Activated CD4-positive, alpha-beta T cell treated with anti-CD3 and anti-CD28 coated beads, Interleukin-2, Interleukin-6, amounts not matched to agents 100 ng/mL and 50 ng/mL, durations not matched to agents 16 hours and 8 hours (primary cell): ENCODE data around the gene KCNH4.
"Not testable (repeated sequence)": the region's sequence is repeated elsewhere in the genome, so short reads cannot be mapped to it uniquely, and the experiment has no call there.

ENCODE experiments used
- DNase-seq: peaks from one replicate; pipeline ENCODE4 v3.0.0-alpha.2; 2020

The KCNH4 gene

DNA sequence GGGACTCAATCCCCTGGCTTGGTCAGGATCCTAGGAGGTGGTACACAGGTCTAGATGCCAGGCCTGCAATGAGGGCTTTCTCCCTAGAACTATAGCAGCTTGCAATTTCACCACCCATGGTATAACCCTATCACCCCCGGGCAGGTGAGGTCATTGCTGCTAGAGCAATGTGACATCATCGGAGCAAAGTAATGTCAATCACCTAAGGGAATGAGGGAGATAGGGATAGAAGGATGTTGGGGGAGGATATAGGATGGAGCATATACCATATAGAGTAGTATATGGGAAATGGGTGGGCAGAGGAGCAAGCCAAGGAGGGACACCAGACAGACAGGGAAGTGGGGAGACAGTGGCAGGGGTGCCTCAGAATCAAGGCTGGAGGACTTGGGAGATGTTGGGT, 3.3 kb downstream of the KCNH4 start:
- DNase-seq: no peak

DNA sequence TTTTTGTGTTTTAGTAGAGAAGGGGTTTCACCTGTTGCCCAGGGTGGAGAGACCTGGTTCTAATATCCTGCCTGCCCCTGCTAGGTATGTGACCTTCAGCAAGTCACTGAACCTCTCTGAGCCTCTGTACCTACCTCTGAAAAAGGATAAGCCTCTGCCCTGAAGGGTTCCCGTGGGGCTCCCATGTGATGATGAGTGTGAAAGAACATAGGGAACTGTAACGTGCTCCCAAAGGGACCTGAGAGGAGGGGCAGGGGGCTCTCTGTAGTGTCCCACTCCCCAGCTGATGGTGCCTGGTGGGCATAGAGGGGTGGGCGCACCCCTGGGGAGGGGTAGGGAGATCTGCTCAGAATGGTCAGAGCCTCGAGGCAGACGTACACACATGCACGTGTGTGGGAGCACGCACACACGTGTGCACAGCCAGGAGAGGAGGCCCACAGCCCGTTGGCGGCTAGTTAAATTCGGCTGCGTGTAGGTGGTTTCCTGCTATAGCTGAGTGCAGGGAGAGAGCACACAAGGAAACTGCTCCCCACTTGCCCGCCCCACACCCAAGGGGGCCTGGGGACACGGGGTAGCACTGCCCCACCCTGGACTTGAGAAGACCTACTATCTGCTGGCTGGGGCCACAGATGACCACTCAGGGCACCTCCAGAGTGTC, 6.7 kb downstream of the KCNH4 start:
- DNase-seq: no peak

DNA sequence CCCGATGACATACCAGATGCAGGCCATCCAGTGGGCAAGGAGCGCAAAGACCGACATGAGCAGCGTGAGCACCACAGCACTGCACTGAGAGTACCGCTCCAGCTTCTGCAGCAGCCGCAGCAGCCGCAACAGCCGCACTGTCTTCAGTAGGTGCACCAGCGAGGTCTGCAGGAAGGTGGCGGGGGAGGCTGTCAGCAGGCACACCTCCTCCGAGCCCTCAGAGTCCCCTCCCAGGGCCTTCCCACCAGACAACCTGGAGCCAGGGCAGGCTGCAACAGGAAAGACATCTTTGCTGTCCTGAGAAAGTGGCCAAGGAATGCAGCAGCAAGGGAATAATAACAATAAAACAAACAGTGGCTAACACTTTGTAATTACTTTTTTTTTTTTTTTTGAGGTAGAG, 9.1 kb downstream of the KCNH4 start:
- DNase-seq: no peak

DNA sequence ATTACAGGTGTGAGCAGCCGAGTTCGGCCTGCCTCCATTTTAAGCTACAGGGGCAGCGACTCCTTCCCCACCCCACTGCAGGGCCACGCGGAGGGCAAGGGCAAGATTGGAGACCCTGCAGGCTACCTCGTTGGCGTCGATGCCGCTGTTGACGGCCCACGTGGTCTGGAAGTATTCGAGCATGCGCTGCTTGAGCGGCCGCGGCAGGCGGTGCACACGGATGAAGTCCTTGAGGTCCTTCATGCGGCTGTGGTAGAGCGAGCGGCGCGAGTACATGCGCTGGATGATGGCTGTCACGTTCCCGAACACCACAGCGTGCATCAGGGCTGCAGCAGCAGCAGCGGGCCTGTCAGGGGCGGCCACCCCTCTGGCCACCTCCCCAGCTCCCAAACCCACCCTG, 11.6 kb downstream of the KCNH4 start:
- no peak for DNase-seq

DNA sequence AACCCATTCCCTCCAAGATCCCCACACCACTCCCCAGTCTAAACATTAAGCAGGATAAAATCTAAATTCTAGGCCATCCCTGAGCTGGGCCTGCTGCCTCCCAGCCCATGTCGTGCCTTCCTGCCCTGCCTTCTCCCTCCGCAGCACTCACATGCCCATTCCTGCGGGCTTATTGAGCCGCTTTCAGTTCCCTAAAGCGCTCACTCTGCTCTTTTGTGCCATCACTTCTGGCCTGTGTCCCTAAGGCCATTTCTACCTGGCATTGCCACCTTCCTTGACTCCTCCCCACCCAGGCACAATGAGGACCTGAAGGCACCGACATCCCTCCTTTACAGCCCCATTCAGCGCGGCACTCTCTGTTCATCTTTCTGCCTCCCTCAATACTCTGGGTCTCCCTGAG, 13.1 kb downstream of the KCNH4 start:
- no peak for DNase-seq

DNA sequence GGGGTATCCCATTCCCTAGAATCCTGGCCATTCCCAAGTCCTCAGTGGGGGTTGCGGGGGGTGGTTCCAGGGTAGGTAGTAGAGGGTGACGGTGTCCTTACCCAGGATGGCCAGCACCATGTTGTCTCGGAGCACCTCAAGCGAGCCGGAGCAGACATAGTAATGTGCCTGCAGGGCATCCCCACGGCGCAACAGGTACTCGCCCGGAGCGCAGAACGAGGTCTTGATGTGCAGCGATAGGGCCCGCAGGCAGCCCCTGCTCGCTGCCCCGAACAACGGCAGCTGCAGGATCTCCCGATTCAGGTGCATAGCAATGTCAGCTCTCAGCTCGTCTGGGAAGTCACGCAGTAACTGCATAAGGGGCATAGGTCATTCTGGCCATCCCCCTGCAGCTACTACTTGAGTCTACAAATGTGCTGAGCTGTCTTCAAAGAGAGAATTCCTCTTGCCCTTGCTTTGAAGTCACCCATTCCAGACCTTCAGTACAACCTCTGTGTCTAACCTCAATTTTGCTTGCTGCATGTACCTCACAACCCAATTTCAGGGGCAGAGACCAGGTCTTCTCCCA, 14.7 kb downstream of the KCNH4 start:
- no peak for DNase-seq

DNA sequence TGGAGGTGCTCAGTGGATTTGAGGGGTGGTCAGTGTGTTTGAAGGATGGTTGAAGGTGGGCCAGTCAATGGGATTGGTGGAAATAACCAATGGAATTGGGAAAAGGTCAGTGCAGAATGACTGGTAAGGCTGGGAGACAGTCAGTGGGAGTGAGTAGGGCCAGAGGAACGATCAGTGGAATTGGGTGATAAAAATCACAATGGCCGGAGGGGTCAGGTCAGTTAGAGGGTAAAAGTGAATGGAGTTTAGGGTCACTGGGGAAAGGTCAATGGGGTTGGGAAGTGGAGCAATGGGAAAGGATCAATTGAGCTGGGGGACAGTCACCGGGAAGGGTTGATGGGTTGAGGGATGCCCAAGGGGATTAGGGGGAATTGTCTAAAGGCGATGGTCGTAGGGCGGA, 15.2 kb downstream of the KCNH4 start:
- no peak for DNase-seq

DNA sequence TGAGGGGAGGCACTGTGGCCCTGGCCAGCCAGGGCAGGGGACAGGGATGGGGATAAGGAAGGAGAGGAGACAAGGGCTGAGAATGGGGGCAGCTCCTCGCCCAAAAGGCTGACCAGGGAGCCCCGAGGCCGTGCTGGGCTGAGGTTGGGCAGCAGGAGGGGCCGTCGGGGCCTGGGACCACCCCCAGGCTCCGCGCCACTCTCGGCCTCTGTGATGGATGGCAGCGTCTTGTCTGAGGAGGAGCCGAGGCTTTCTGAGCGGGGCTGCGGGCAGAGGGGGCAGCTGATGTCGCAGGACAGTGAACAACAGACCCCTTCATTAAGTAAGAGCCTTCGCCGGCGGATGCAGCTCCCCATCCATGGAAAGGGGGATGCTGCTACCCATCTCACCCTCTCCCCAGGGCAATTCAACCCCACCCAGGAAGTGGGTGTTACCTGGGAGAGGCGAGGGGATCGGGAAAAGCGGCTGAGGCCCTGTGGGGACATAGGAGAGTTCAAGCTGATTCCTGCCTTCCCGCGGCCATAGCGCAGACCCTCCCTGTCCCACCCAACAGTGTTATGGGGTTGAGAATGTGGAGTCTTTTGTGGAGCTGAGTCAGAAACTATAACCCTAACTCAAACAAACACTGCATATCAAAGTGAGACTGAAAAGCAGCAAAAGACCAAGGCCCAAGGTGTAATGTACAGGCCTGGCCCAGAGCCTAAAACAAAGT, 17.1 kb downstream of the KCNH4 start:
- no peak for DNase-seq

DNA sequence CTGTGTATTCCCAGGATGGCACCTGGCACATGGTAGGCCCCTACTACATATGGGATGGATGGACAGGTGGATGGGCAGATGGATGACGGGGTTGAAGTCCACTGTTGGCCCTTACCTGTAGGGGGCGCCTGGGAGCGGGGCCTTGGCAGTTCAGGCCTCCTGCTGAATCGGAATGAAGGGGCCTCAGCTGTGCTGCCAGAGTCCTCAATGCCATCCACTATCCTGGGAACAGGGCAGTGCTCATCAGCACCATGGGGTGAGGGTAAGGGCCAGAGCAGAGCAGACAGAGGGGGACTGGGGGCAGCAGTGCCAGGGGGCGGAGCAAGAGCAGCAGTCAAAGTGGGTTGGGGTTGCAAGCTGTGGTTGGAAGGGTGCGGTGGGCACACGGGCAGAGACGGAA, 17.8 kb downstream of the KCNH4 start:
- peak; percentile 72 for DNase-seq

DNA sequence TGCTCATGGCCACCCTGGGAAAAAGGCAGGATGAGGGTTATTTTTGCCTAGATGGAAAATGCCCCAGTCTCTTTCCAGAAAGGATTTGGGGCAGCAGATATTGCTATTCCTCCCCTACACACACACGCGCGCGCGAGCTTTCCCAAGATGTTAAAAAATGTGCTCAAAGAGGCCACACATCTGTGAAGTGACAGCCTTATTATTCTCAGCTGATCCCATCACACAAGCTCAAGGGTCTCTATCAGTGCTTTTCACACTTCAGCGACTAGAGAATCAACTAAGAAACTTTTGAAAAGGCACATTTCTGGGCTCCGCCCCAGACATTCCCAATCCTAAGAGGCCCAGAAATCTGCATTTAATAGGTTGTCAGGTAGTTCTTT, 20.4 kb downstream of the KCNH4 start:
- no peak for DNase-seq

DNA sequence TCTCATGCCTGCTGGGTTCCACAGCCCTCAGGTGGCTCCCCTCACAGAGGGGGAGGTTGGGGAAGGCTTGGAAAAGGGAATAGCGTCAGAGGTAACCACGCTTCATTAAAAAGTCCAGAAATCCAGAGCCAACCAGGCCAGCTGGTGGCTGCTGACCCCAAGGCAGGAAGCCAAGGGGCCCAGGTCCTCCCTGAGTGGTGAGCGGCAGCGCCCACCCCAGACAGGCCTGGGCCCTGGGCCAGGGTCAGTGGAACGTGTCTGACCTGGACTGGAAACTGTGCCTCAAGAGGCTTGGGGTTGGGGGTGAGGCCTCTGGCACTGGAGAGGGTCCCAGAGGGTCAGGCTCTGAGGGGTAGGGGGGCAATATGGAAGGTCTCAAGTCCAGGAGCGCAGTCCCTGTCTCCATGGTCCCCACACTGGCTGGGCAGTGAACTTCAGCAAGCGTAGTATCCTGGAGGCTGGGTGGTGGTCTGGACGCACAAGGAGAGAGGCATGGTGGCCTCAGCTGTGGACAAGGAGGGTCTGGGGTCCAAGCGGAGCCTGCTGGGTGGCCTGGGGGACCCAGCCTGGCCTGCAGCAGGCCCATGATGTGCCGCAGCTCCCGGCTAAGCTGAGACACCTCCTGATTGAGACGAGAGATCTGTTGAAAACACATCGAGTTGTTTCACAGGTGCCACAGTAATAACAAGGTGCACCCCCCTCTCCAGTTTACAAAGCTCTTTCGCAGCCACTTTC, 21.0 kb downstream of the KCNH4 start:
- DNase-seq: no peak

DNA sequence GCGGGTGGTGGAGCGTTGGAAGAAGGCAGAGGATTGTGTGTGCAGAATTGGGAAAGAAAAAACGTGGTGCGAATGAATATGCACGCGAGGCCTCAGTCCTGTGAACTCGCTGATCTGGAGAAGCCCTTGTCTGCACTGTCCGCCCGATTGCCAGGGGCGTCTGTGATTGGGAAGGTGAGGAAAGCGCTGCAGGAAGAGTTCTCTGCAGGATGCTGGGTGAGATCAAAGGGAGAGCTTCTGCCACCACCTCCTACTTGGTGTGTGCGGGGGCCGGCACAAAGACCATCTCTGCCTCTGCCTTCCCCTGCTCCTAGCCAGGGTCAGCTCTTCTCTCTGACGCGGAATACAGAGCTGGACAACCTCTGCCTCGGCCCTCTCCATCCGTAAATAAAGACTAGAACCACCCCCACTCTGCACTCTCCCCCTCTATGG, 25.3 kb downstream of the KCNH4 start:
- no peak for DNase-seq

DNA sequence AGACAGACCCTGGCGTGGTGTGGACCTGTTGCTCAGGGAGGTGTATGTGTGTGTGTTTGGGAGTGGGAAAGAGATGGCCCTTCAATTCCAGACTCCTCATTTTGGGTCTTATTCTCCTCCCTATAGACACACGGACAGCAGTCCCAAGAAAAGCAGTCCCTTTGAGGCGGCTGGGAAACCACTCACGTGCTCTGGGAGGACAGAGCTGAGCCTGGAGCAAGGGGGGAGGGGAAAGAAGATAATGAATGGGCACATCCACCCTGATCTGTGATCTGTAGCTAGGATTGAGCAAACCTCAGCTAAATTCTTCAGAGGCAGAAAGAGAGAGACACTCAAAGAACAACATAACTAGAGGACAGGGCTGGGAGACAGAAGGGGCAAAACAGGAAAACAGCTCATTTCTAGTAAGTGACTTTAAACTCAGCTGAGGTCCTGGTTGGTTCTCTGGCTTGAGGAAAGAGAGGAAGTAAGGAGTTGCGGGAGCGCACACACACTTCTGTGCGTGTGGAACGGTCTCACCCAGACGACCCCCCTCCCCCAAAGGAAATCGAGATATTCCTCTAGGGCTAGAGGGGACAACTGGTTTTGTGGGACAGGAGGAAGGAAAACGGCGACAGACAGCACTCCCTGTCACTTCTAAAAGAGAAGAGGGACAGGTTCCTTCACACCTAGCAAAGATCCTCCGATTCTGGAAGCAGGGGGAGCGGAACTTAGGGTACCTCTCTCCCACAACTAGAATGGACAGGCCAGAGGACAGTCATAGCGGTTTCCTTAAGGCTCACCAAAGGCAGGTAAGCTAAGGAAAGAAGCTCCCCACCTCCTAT, 26.8 kb downstream of the KCNH4 start:
- peak; percentile 21 for DNase-seq

DNA sequence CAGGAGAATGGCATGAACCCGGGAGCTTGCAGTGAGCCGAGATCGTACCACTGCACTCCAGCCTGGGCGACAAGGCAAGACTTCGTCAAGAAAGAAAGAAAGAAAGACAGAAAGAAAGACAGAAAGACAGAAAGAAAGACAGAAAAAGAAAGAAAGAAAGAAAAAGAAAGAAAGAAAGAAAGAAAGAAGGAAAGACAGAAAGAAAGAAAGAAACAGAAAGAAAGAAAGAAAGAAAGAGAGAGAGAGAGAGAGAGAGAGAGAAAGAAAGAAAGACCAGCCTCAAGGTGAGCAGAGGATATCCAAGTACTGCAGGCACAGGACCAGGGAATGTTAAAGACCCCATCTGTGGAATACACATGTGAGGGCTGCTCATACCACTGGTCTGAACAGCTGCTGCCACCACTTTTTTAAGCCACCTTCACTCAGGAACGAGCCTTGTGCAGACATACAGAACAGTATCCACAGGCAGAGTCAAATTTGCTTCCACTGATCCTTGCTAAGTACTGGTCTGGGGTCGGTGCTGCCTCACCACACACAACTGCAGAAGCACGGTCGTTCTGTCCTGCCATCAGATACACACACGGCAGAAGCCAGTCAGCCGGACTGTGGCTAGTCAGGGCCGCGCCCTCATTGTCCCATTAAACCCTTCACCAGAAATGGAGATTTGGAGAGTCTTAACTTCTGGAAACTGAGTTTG, 33.9 kb downstream of the KCNH4 start:
- no peak for DNase-seq

DNA sequence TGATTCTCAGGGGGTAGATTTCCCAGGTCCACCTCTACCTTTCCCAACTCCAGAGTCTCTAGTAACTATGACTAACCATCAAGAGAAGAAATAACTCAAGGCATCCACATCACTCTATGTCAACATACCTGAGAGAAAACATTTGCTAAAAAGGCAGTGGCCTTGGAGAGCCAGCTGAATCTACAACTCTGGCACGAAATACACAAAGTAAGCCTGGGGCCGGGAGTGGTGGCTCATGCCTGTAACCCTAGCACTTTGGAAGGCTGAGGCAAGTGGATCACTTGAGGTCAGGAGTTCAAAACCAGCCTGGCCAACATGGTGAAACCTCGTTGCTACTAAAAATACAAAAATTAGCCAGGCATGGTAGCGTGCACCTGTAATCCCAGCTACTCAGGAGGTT, 37.8 kb downstream of the KCNH4 start:
- DNase-seq: not testable (repeated sequence)

DNA sequence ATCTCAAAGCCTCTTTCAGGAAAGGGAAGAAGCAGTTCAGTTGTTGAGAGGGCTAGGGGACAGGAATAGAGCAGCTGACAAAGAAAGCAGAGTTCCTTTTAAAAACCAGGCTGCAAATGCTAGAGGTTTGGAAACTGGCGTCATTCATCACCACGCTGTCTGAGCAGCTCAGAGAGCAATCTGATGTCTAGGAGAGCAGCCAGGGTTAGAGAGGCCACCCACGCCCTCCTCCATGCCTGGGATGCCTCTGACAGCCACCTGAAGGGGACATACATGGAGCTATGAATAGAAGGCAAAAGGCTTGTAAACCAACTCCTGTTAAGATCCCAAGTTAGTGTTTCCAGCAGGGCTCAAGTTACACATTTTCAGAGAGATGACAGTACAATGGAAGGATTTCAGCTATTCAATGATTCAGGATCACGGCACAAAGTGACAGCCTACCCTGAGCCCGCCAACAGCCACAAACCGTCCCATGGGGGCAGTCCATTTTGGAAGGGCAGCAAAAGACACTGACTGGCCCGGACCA, 38.5 kb downstream of the KCNH4 start:
- no peak for DNase-seq

DNA sequence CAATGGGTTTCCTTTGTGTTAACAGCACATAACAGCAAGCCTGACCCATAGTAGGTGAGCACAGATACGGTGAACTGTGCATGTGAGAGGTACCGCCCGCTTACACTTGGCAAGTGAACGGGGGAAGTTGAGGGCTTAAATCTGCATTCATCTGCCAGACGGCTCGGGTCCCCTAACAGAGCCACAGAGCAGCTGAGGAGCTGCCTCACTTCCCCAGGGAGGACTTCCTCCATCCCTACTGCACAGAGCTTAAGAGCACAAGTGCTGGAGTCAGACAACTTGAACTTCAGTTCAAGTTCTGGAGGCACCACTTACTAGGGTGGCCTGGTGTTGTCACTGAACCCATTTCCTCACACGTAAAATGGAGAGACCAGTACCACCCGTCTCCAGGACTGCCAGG, 39.6 kb downstream of the KCNH4 start:
- no peak for DNase-seq

DNA sequence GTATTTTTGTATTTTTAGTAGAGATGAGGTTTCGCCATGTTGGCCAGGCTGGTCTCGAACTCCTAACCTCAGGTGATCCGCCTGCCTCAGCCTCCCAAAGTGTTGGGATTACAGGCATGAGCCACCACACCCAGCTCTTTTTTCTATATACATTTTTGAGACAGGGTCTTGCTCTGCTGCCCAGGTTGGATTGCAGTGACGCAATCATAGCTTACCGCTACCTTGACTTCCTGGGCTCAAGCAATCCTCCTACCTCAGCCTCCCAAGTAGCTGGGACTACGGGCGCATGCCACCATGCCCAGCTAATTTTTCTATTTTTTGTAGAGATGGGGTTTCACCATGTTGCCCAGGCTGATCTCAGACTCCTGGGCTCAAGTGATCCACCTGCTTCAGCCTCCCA, 40.3 kb downstream of the KCNH4 start:
- DNase-seq: not testable (repeated sequence)

DNA sequence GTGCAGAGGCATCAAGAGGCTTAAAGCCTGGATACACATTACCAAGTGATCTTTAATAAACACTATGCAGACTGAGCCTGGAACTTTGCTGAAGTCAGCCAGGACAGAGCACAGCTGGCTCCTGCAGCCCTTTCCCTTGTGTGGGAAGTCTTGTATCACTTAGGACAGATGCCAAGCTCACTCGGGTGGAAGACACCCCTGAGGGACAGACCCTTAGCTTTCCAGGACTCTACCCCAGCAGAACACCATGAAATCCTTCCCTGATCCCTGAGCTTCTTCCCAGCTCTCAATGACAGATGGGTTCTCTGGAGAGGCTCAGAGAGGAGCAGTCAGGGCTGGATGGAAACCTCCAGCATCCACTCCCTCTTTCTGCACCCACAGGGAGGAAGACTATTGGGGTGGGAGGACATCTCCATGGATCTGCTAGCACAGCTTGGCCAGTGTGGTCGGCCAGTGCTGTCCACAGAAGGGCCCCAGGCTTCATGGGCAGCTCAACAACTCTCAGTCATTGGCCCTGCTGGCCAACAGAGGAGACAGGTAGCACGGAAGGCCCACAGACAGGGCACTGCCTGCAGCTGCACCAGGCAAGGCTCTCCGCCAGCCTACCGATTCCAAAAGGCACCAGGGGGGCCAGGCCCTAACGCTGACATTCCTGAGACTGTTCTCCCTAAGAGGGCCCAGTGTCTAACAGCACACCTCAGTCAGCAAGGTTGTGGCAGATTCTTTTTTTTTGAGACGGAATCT, 42.0 kb downstream of the KCNH4 start:
- DNase-seq: no peak

DNA sequence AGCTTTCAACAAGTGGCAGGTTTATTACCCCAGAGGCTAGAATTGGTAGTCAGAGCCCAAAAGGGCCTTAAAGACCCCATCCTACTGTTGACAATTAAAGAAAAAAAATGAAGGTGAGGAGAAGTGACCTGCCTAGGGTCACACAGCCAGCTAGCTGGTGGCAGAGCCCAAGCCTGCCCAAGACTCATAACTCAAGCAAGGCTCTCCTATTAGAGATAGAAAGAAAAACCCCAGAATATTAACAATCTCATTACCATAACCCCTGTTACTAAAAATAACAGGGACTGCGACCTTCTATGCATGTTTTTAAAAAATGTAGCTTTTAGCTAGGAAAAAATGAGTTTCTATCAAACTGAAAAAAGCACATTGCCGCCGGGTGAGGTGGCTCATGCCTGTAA, 44.3 kb downstream of the KCNH4 start:
- no peak for DNase-seq
